RWPE2 (cell line): ENCODE results near the gene TNFAIP3.
"Not testable (repeated sequence)": the region's sequence is repeated elsewhere in the genome, so short reads cannot be mapped to it uniquely, and the experiment has no call there.

ENCODE experiments used
- ATAC-seq: fragments of 200-7000 bp; cut with Tn5 transposase; 3 replicates; pipeline ENCODE4 v1.9.1; 2021; ENCODE audit warnings: low read depth
- DNase-seq: peaks from one replicate; pipeline ENCODE4 v3.0.0-alpha.2; 2020; ENCODE audit warnings: low spot score
- H3K27ac ChIP-seq: fragments of 450-650 bp; 2 replicates; pipeline ENCODE4 v1.5.1; 2017; ENCODE audit warnings: mild to moderate bottlenecking; ENCODE audit not compliant: poor library complexity, severe bottlenecking
- H3K27me3 ChIP-seq: fragments of 250-450 bp; sonication (Bioruptor Pico); 2 replicates; pipeline ENCODE4 v1.5.1; 2021; ENCODE audit warnings: mild to moderate bottlenecking, moderate library complexity; ENCODE audit not compliant: insufficient read depth, poor library complexity, severe bottlenecking
- H3K36me3 ChIP-seq: fragments of 250-450 bp; sonication (Bioruptor Pico); 2 replicates; pipeline ENCODE4 v1.5.1; 2020; ENCODE audit warnings: low read depth, mild to moderate bottlenecking, moderate library complexity
- H3K4me1 ChIP-seq: fragments of 250-450 bp; sonication (Bioruptor Pico); 2 replicates; pipeline ENCODE4 v1.5.1; 2021; ENCODE audit warnings: mild to moderate bottlenecking, moderate library complexity; ENCODE audit not compliant: insufficient read depth, poor library complexity, severe bottlenecking
- H3K4me3 ChIP-seq: fragments of 250-450 bp; sonication (Bioruptor Pico); 2 replicates; pipeline ENCODE4 v1.5.1; 2021; ENCODE audit warnings: mild to moderate bottlenecking, moderate library complexity; ENCODE audit not compliant: severe bottlenecking
- H3K9me3 ChIP-seq: fragments of 250-450 bp; sonication (Bioruptor Pico); 2 replicates; pipeline ENCODE4 v1.5.1; 2021; ENCODE audit warnings: mild to moderate bottlenecking, moderate library complexity; ENCODE audit not compliant: severe bottlenecking
- CTCF ChIP-seq: fragments of 450-650 bp; IDR thresholded peaks from one replicate; pipeline ENCODE4 v1.5.1; 2017; ENCODE audit warnings: mild to moderate bottlenecking, moderate library complexity; ENCODE audit not compliant: poor library complexity, severe bottlenecking

The TNFAIP3 gene

GRCh38 chr6:137836788-137837187 lies 30.3 kb upstream of the TNFAIP3 start:
- H3K9me3 ChIP-seq, result no peaks in the 10 kb centered on the region
- DNase-seq (no peak), ATAC-seq (no peak)
- H3K27ac ChIP-seq, result no peak overlapping the region
- TF ChIP-seq CTCF, result no peak
- H3K36me3 ChIP-seq, result no peaks in the 10 kb centered on the region
- peaks cover 12% of the 10 kb centered on the region for H3K4me1 ChIP-seq
- H3K4me3 ChIP-seq, result no peak overlapping the region
- no peaks in the 10 kb centered on the region for H3K27me3 ChIP-seq

- not testable (repeated sequence) for H3K9me3 ChIP-seq
Measured at GRCh38 chr6:137838090-137838489, 29.0 kb upstream of the TNFAIP3 start.

GRCh38 chr6:137838597-137838996 lies 28.5 kb upstream of the TNFAIP3 start:
- H3K27ac ChIP-seq, DNase-seq, H3K27me3 ChIP-seq, H3K9me3 ChIP-seq, H3K4me3 ChIP-seq, H3K36me3 ChIP-seq, H3K4me1 ChIP-seq, ATAC-seq: not testable (repeated sequence)

More at GRCh38 chr6:137838090-137838489, 29.0 kb upstream of the TNFAIP3 start:
- DNase-seq, H3K4me1 ChIP-seq, H3K27me3 ChIP-seq, H3K27ac ChIP-seq, ATAC-seq, H3K4me3 ChIP-seq, H3K36me3 ChIP-seq: not testable (repeated sequence)

- ATAC-seq (no peak), DNase-seq (no peak)
- Histone ChIP-seq H3K4me3 (no peak overlapping the region), H3K9me3 (no peaks in the 10 kb centered on the region), H3K27ac (no peak overlapping the region), H3K4me1 (no peaks in the 10 kb centered on the region), H3K36me3 (no peaks in the 10 kb centered on the region), H3K27me3 (no peaks in the 10 kb centered on the region)
- TF ChIP-seq CTCF, result no peak
Measured at GRCh38 chr6:137839076-137839475, 28.0 kb upstream of the TNFAIP3 start.

GRCh38 chr6:137840252-137840651 lies 26.8 kb upstream of the TNFAIP3 start:
- no peaks in the 10 kb centered on the region for H3K27me3 ChIP-seq
- DNase-seq, result no peak
- H3K4me1 ChIP-seq, result no peaks in the 10 kb centered on the region
- no peak for ATAC-seq
- no peaks in the 10 kb centered on the region for H3K9me3 ChIP-seq
- H3K4me3 ChIP-seq, result no peak overlapping the region
- no peaks in the 10 kb centered on the region for H3K36me3 ChIP-seq
- no peak for TF ChIP-seq CTCF
- no peak overlapping the region for H3K27ac ChIP-seq

- Histone ChIP-seq H3K9me3 (no peaks in the 10 kb centered on the region), H3K27me3 (no peaks in the 10 kb centered on the region), H3K36me3 (no peaks in the 10 kb centered on the region), H3K27ac (no peak overlapping the region), H3K4me3 (no peak overlapping the region), H3K4me1 (no peaks in the 10 kb centered on the region)
- TF ChIP-seq CTCF, result no peak
- no peak for DNase-seq
- ATAC-seq, result no peak
Measured at GRCh38 chr6:137843211-137843610, 23.8 kb upstream of the TNFAIP3 start.

- not testable (repeated sequence) for ATAC-seq, H3K27ac ChIP-seq
Measured at GRCh38 chr6:137844327-137844726, 22.7 kb upstream of the TNFAIP3 start.

GRCh38 chr6:137844773-137845172 lies 22.3 kb upstream of the TNFAIP3 start:
- not testable (repeated sequence) for H3K27ac ChIP-seq, H3K4me3 ChIP-seq, H3K27me3 ChIP-seq, DNase-seq, H3K36me3 ChIP-seq, H3K9me3 ChIP-seq, ATAC-seq
- H3K4me1 ChIP-seq, result peaks cover 11% of the 10 kb centered on the region

More at GRCh38 chr6:137844327-137844726, 22.7 kb upstream of the TNFAIP3 start:
- not testable (repeated sequence) for H3K4me1 ChIP-seq, H3K36me3 ChIP-seq, H3K9me3 ChIP-seq, H3K4me3 ChIP-seq, DNase-seq, H3K27me3 ChIP-seq
